ENCODE measurements around the gene BCLAF1. TPM values are rescaled to one million over a fixed set of nuclear protein-coding genes. Genes with fewer than 3 reads are reported as not detected.

The BCLAF1 gene
- total RNA-seq, 4 donors from 2014 or later = 69.7 to 90.1 (median 75.4) TPM

DNA sequence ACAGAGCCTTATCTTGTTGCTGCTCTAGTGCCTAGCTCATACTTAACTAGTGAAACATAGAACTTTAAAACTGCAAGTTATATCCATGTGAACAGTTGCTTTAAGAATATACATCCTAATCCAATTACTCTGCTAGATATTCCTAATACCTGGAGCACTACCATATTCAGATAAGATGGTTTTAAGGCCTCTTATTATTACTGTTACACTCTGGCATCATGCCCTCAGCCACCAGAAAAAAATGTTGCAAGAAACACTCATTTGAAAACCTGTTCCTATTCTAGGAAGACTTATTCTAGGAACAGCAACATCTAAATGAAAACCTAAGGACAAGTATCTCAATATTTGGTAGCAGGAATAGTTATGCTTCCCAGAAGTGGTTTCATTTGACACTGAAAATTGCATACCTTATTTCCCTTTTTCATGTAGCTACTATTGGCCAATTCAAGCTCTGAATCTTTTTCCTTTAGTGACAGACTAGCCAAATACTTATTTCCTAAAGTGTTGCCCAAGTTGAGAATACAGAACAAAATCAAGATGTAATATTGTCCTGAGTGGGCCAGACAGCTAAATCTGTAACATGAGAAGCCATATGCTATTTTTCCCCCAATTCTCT, 34.7 kb downstream of the BCLAF1 start:
- Histone ChIP-seq H3K27ac (replicated peaks in 1 of 4) (no peak overlapping the region), H3K9me3 (no peaks in the 10 kb centered on the region), H3K36me3 (peaks cover 12 to 45% (median 29%) of the 10 kb centered on the region in 4 donors), H3K4me3 (no peak overlapping the region), H3K27me3 (no peaks in the 10 kb centered on the region), H3K4me1 (peaks cover 8 to 11% (median 10%) of the 10 kb centered on the region in 4 donors)
- DNase-seq (ENCODE audit: extremely low spot score) = no peak
- TF ChIP-seq EP300 (IDR thresholded peaks at IDR 0.05) = no peak
- no peak for TF ChIP-seq POLR2AphosphoS5 (IDR thresholded peaks at IDR 0.05)
- no peak for TF ChIP-seq POLR2A (IDR thresholded peaks at IDR 0.05; ENCODE audit: low read depth)
- TF ChIP-seq, protein P1, sequence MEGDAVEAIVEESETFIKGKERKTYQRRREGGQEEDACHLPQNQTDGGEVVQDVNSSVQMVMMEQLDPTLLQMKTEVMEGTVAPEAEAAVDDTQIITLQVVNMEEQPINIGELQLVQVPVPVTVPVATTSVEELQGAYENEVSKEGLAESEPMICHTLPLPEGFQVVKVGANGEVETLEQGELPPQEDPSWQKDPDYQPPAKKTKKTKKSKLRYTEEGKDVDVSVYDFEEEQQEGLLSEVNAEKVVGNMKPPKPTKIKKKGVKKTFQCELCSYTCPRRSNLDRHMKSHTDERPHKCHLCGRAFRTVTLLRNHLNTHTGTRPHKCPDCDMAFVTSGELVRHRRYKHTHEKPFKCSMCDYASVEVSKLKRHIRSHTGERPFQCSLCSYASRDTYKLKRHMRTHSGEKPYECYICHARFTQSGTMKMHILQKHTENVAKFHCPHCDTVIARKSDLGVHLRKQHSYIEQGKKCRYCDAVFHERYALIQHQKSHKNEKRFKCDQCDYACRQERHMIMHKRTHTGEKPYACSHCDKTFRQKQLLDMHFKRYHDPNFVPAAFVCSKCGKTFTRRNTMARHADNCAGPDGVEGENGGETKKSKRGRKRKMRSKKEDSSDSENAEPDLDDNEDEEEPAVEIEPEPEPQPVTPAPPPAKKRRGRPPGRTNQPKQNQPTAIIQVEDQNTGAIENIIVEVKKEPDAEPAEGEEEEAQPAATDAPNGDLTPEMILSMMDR (IDR thresholded peaks at IDR 0.05) = no peak
- intact Hi-C loops (cut with DNase I) = loop anchor here (5.0 kb wide), 1 partner anchor 32 kb away; the partner anchor contains the start of gene BCLAF1

- intact Hi-C loops (cut with DNase I) = loop anchor here (5.0 kb wide), 1 partner anchor 34 kb away; the partner anchor contains the start of gene BCLAF1
These were observed 35.9 kb downstream of the BCLAF1 start for GRCh38 chr6:136253734-136254133.

DNA sequence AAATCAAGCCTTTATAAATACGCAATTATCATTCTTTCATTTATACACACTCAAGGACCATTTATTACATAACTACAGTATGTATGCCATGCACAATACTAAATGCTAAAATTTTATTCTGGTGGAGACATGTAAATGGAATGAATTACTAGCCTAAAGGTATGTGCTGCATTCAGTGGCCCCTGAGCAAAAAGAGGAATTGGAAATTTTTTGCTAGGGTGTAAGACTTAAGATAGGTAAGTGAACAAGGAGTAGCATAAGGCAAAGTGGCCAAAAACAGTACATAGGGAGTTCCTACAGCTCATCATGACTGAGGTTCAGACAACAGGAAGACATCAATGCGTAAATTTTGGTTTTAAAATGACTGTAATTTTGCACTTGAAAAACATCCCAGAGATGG, 37.2 kb downstream of the BCLAF1 start:
- TF ChIP-seq POLR2A (IDR thresholded peaks at IDR 0.05; ENCODE audit: low read depth) = no peak
- no peak for TF ChIP-seq EP300 (IDR thresholded peaks at IDR 0.05)
- no peak for TF ChIP-seq POLR2AphosphoS5 (IDR thresholded peaks at IDR 0.05)
- TF ChIP-seq, protein P1 (IDR thresholded peaks at IDR 0.05) = no peak

More at GRCh38 chr6:136253734-136254133, 35.9 kb downstream of the BCLAF1 start:
- peaks cover 12 to 32% (median 20%) of the 10 kb centered on the region in 4 donors for H3K36me3 ChIP-seq
- WGBS = 82% methylated on average over 6 of the region's 6 CpGs
- DNase-seq (ENCODE audit: extremely low spot score) = no peak
- no peaks in the 10 kb centered on the region for H3K27me3 ChIP-seq
- no peak overlapping the region for H3K4me3 ChIP-seq
- H3K4me1 ChIP-seq = peaks cover 15 to 21% (median 18%) of the 10 kb centered on the region in 4 donors
- no peak for TF ChIP-seq EP300 (IDR thresholded peaks at IDR 0.05)
- TF ChIP-seq, protein P1 (IDR thresholded peaks at IDR 0.05) = no peak
- no peak for TF ChIP-seq POLR2A (IDR thresholded peaks at IDR 0.05; ENCODE audit: low read depth)
- TF ChIP-seq POLR2AphosphoS5 (IDR thresholded peaks at IDR 0.05) = no peak
- H3K27ac ChIP-seq (replicated peaks in 1 of 4) = no peak overlapping the region
- no peaks in the 10 kb centered on the region for H3K9me3 ChIP-seq

DNA sequence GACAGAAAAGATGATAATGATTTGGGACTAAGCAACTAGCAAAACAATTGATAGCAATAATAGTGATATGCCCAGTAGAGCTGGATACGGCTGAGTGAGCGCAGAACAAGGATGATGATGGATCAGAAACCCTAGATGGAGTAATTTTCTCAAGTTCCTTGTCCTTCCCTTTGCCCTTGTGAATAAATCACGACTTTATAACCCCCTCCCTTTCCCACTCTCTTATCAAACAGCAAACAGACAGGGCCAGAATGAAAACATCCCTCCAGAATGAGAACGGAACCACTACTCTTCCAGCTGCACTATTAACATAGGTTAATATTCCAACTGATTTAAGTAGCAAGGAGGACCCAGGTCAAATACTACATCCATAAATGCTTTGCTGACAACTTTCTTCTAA, 38.3 kb downstream of the BCLAF1 start:
- no peak overlapping the region for H3K27ac ChIP-seq (replicated peaks in 1 of 4)
- H3K4me3 ChIP-seq = no peak overlapping the region
- H3K36me3 ChIP-seq = peaks cover 0 to 9% (median 3%) of the 10 kb centered on the region in 4 donors
- TF ChIP-seq POLR2A (IDR thresholded peaks at IDR 0.05; ENCODE audit: low read depth) (no peak), EP300 (IDR thresholded peaks at IDR 0.05) (no peak), POLR2AphosphoS5 (IDR thresholded peaks at IDR 0.05) (no peak)
- TF ChIP-seq, protein P1 (IDR thresholded peaks at IDR 0.05) = no peak
- H3K27me3 ChIP-seq = no peaks in the 10 kb centered on the region
- no peaks in the 10 kb centered on the region for H3K9me3 ChIP-seq
- peaks cover 15 to 21% (median 18%) of the 10 kb centered on the region in 4 donors for H3K4me1 ChIP-seq
- 46% methylated on average over 4 of the region's 4 CpGs for WGBS
- intact Hi-C loops (cut with DNase I) = loop anchor here (5.0 kb wide), 1 partner anchor 36 kb away; the partner anchor contains the start of gene BCLAF1
- DNase-seq (ENCODE audit: extremely low spot score) = no peak

More for the DNA sequence above, 37.2 kb downstream of the BCLAF1 start:
- WGBS = 70% methylated on average over 2 of the region's 2 CpGs
- no peak overlapping the region for H3K27ac ChIP-seq (replicated peaks in 1 of 4)
- no peaks in the 10 kb centered on the region for H3K27me3 ChIP-seq
- peaks cover 0 to 20% (median 8%) of the 10 kb centered on the region in 4 donors for H3K36me3 ChIP-seq
- H3K9me3 ChIP-seq = no peaks in the 10 kb centered on the region
- no peak for DNase-seq (ENCODE audit: extremely low spot score)
- H3K4me3 ChIP-seq = no peak overlapping the region
- intact Hi-C loops (cut with DNase I) = loop anchor here (5.0 kb wide), 1 partner anchor 35 kb away; the partner anchor contains the start of gene BCLAF1
- H3K4me1 ChIP-seq = peaks cover 15 to 21% (median 18%) of the 10 kb centered on the region in 4 donors
